B cell (primary cell): ENCODE measurements around the gene TXNRD3. TPM values are rescaled to one million over a fixed set of nuclear protein-coding genes. Genes with fewer than 3 reads are reported as not detected.

Experiments used
- ATAC-seq: fragments of 200-7000 bp; cut with Tn5 transposase; one replicate; pipeline ENCODE4 v1.10.0; 2021; ENCODE audit warnings: low read depth, mild to moderate bottlenecking, moderate number of reproducible peaks, moderate library complexity
- CTCF ChIA-PET: fragments of 350-600 bp; sonication (Branson Sonifier 250); formaldehyde crosslinking; loops from one replicate; lab custom pipeline; 2021; ENCODE audit warnings: antibody characterized with exemption, inconsistent platforms; lab: Charles Lee
- POLR2A ChIA-PET: fragments of 350-600 bp; sonication (Branson Sonifier 250); formaldehyde crosslinking; loops from one replicate; lab custom pipeline; 2021; ENCODE audit warnings: antibody characterized with exemption; lab: Charles Lee
- DNase-seq: peaks from one replicate; pipeline ENCODE4 v3.0.0; 2013
- H2AFZ ChIP-seq: 2 replicates; pipeline ENCODE4 v1.6.1; 2012; ENCODE audit warnings: mild to moderate bottlenecking, low read depth, low read length; ENCODE audit not compliant: insufficient read depth, poor library complexity, severe bottlenecking
- H3K27ac ChIP-seq, 2 donors: 1 replicate in 1 of 2; 2 replicates in 1 of 2; pipeline ENCODE4 v1.5.1; 2012 to 2013; ENCODE audit warnings: low read length in 2 of 2, mild to moderate bottlenecking in 2 of 2, moderate library complexity in 1 of 2
- H3K27me3 ChIP-seq, 4 experiments: fragments of 200-600 bp in 1 of 4; sonication (generic) in 1 of 4; replicated peaks in 1 of 4; 1 replicate in 2 of 4; 2 replicates in 2 of 4; pipeline versions ENCODE4 v1.6.1 to v1.7.0; 2013 to 2016; ENCODE audit warnings: low read length in 3 of 4, mild to moderate bottlenecking in 2 of 4, mixed read lengths in 1 of 4, moderate library complexity in 1 of 4; ENCODE audit not compliant: insufficient read depth in 4 of 4, control insufficient read depth in 3 of 4; ENCODE audit errors: control extremely low read depth in 1 of 4
- H3K36me3 ChIP-seq, 2 experiments: replicated peaks in 1 of 2; 1 replicate in 1 of 2; 2 replicates in 1 of 2; pipeline versions ENCODE4 v1.6.1 to v1.7.1; 2013; ENCODE audit warnings: low read length in 1 of 2; ENCODE audit not compliant: insufficient read depth in 2 of 2, control insufficient read depth in 1 of 2; ENCODE audit errors: control extremely low read depth in 1 of 2, extremely low read depth in 1 of 2
- H3K4me1 ChIP-seq, 2 donors: fragments of 200-600 bp in 1 of 2; sonication (generic) in 1 of 2; 1 replicate in 1 of 2; 2 replicates in 1 of 2; pipeline versions ENCODE4 v1.5.1 to v1.6.1; 2013 to 2017; ENCODE audit warnings: low read length in 2 of 2; ENCODE audit not compliant: control insufficient read depth in 2 of 2, insufficient read depth in 2 of 2
- H3K4me2 ChIP-seq: replicated peaks from 2 replicates; pipeline ENCODE3; 2012; ENCODE audit warnings: mild to moderate bottlenecking, low read depth, low read length; ENCODE audit not compliant: poor library complexity, severe bottlenecking
- H3K4me3 ChIP-seq, 5 experiments: fragments of 200-600 bp in 1 of 5; sonication (generic) in 1 of 5; 1 replicate in 3 of 5; 2 replicates in 2 of 5; pipeline versions ENCODE4 v1.5.1 to v1.7.0; 2011 to 2016; ENCODE audit warnings: low read length in 4 of 5, mild to moderate bottlenecking in 4 of 5, low read depth in 2 of 5, control low read depth in 1 of 5, moderate library complexity in 1 of 5; ENCODE audit not compliant: insufficient read depth in 1 of 5; ENCODE audit errors: control extremely low read depth in 1 of 5, extremely low read depth in 1 of 5
- H3K79me2 ChIP-seq: fragments of 200-600 bp; sonication (generic); one replicate; pipeline ENCODE4 v1.6.0; 2016; ENCODE audit warnings: low read length; ENCODE audit not compliant: control insufficient read depth, insufficient read depth
- H3K9ac ChIP-seq: fragments of 200-600 bp; sonication (generic); 2 replicates; pipeline ENCODE4 v1.6.1; 2017; ENCODE audit warnings: mild to moderate bottlenecking, low read length, moderate library complexity
- H3K9me3 ChIP-seq, 3 donors: one replicate each; pipeline versions ENCODE4 v1.6.1 to v1.7.1; 2013; ENCODE audit warnings: low read length in 2 of 3; ENCODE audit not compliant: control insufficient read depth in 2 of 3, insufficient read depth in 1 of 3; ENCODE audit errors: control extremely low read depth in 1 of 3
- H4K20me1 ChIP-seq: 2 replicates; pipeline ENCODE4 v1.6.0; 2012; ENCODE audit warnings: mild to moderate bottlenecking, low read length; ENCODE audit not compliant: insufficient read depth, control insufficient read depth, poor library complexity, severe bottlenecking
- H3K27ac Mint-ChIP-seq: one replicate; pipeline ENCODE4 v1.8.0; 2021; ENCODE audit warnings: mixed read lengths
- H3K27me3 Mint-ChIP-seq: one replicate; pipeline ENCODE4 v1.8.0; 2021; ENCODE audit warnings: mixed read lengths
- H3K4me1 Mint-ChIP-seq: one replicate; pipeline ENCODE4 v1.8.0; 2021; ENCODE audit warnings: mixed read lengths
- H3K4me3 Mint-ChIP-seq: one replicate; pipeline ENCODE4 v1.8.0; 2021; ENCODE audit warnings: mixed read lengths
- H3K9me3 Mint-ChIP-seq: one replicate; pipeline ENCODE4 v1.8.0; 2022; ENCODE audit warnings: mixed read lengths; ENCODE audit not compliant: insufficient read depth
- CTCF ChIP-seq: fragments of 200-600 bp; IDR thresholded peaks from one replicate; pipeline ENCODE4 v1.8.0; 2022; ENCODE audit warnings: antibody characterized with exemption, mild to moderate bottlenecking
- EZH2 ChIP-seq: IDR thresholded peaks from 2 replicates; pipeline ENCODE4 v1.6.1; 2012; ENCODE audit warnings: borderline replicate concordance, low read depth, mild to moderate bottlenecking, moderate library complexity, low read length; ENCODE audit not compliant: insufficient read depth, poor library complexity, severe bottlenecking
- WGBS: methylation state at CpG from one replicate; pipeline ENCODE4 v1.1.5; 2013; ENCODE audit warnings: missing lambda C conversion rate; ENCODE audit not compliant: insufficient coverage; 5-methylcytosine and 5-hydroxymethylcytosine counted together
- intact Hi-C: fragments of 100-400 bp; cut with micrococcal nuclease; formaldehyde crosslinking; loops from one replicate; pipeline ENCODE4 v1.10.0; 2022
- polyA plus RNA-seq: library from polyadenylated mRNA; depleted of rRNA; stranded (reverse); fragments of >200 nt; gene quantifications from 2 replicates; pipeline ENCODE4 v1.2.3, GENCODE V29; 2012
- total RNA-seq, 2 donors: library from RNA; stranded (reverse); fragments of 120-200 nt in 1 of 2; gene quantifications; 1 replicate in 1 of 2; 2 replicates in 1 of 2; pipeline versions ENCODE4 v1.2.3 to v1.2.4, GENCODE V29; 2013 to 2022

Gene TXNRD3
- total and polyA plus RNA-seq, 2 donors (not counting 1 experiment from before 2014, with no cell fraction given): 0.15 to 0.99 TPM

- POLR2A ChIA-PET: no interaction called here
- intact Hi-C loops: no loop called here
- Histone ChIP-seq H3K36me3 (no peaks in the 10 kb centered on the region), H3K4me2 (no peak overlapping the region), H4K20me1 (no peaks in the 10 kb centered on the region), H3K4me3 (no peak overlapping the region), H3K27ac (no peak overlapping the region), H3K9ac (no peak overlapping the region), H3K4me1 (peaks cover 0 to 3% of the 10 kb centered on the region in 2 donors), H2AFZ (no peak overlapping the region), H3K9me3 (peaks cover 3 to 26% (median 10%) of the 10 kb centered on the region in 3 donors), H3K27me3 (peaks cover 0 to 6% (median 0%) of the 10 kb centered on the region in 4 experiments), H3K79me2 (no peaks in the 10 kb centered on the region)
- 95% methylated on average over 15 of the region's 15 CpGs for WGBS
- Mint-ChIP-seq H3K9me3 (peaks cover 2% of the 10 kb centered on the region), H3K27ac (no peak overlapping the region), H3K27me3 (peaks cover 6% of the 10 kb centered on the region), H3K4me1 (no peaks in the 10 kb centered on the region), H3K4me3 (no peak overlapping the region)
- ATAC-seq (no peak), DNase-seq (no peak)
- TF ChIP-seq EZH2 (no peak), CTCF (no peak)
- CTCF ChIA-PET: no interaction called here
Observed at GRCh38 chr3:126667631-126668449, 12.9 kb upstream of the TXNRD3 start.
